GM18951 (cell line): ENCODE data around the gene FGD5.

Experiments
- POLR2A ChIP-seq: IDR thresholded peaks from 4 replicates; pipeline ENCODE4 v1.6.1; 2011; ENCODE audit warnings: mild to moderate bottlenecking; ENCODE audit not compliant: insufficient read length, insufficient read depth; ENCODE audit errors: extremely low read depth
- in situ Hi-C: fragments of 300-500 bp; cut with MboI; formaldehyde crosslinking; loops from one replicate; pipeline ENCODE4 v1.12.0; 2022; ENCODE audit warnings: low sequenced_read_pairs, mixed read lengths, inconsistent platforms; ENCODE audit not compliant: unreplicated experiment

The FGD5 gene

DNA sequence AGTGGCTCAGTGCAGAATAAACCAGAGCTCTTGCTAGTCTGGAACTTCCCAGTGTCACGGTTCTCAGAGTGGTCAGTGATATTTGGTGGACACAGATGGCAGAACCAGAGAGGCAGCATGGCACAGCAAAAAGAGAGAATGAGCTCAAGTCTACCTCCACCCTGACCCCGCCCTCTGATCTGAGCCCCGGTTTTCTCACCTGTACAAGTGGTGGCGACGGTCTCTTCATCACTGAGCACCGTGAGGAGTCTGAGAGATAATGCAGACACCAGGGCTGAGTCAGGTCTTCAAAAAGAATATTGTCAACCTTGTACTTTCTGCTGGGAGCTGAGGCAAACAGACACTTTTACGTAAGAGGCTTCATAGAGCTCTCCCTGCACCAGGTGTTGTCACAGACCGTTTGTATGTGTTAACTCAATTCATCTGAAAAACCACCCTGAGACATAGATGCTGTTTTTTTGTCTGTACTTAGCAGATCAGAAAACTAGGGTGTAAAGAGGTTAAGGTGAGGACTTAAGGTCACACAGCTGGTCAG is 13.2 kb downstream of the FGD5 start:
- in situ Hi-C loops = no loop called here

DNA sequence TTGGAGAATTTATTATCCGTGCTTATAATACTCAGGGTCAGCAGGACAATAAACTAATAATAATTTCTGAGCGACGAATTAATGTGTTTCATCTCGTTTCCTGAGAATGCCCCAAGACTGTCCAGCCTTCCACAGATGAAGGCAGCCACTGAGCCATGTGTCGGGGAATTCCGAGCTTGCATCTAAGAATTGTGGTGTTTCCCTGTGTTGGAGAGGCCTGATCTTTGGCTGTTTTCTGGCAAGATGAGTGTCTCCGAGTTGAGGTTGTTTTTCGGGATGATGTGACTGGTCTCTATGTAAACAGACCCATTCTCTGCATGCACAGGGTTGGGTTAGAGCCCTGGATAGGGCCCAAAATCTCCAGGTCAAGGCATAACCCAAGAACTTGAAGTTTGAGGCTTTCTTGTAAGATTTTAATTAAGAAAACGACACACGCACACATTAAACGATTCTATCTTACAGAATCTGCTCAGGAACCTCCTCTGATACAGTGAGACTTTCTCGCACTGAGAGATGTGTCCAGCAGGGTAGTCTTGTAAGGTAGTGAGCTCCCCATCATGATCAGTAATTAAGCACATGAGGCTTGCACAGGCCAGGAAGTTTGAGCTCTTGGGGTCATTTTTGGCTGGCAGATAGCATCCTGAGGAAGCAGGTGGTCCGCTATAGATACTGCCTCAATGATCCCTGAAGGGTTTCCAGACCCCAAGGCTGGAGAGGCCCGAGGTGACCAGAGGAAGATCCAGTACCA is 14.4 kb downstream of the FGD5 start:
- in situ Hi-C loops = no loop called here
- no peak for TF ChIP-seq POLR2A

More for the DNA sequence above, 13.2 kb downstream of the FGD5 start:
- TF ChIP-seq POLR2A = no peak

DNA sequence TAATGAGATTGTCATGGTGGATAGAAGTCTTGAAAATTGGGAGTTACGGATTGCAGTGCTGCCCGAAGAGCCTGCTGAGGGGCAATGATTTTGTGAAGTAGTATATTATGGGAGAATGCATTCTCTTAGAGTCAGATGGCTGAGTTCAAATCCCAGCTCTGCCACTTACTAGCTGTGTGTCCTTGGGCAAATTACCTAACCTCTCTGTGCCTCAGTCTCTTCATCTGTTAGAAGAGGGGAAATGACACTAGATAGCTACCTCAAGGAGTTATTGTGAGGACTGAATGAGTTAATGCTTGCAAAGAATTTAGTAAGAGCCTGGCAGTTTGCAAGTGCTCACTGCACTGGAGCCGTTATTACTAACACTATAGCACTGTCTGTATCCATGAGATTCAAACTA is 15.4 kb downstream of the FGD5 start:
- no peak for TF ChIP-seq POLR2A
- in situ Hi-C loops = no loop called here

DNA sequence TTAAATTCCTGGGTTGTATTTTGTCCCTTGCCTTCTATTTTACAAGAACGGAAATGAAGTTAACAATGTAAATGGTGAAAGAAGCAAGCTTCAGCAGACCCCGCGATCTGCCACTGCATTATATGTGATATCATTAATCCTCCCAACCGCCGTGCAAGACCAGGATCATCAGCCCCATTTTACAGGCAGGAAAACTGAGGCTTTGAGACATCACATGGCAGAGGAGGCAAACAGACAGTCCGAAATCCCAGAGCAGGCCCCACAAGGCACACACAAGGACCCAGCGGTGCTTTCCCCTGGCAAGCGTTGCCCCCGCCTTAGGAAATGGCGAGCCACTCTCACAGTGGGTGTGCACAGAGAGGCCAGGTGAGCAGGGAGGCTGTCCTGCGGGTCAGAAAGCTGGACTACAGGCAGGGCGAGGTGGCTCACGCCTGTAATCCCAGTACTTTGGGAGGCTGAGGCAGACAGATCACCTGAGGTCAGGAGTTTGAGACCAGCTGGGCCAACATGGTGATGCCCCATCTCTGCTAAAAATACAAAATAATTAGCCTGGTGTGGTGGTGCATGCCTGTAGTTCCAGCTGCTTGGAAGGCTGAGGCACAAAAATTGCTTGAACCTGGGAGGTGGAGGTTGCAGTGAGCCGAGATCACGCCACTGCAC is 16.2 kb downstream of the FGD5 start:
- no peak for TF ChIP-seq POLR2A
- in situ Hi-C loops = no loop called here

DNA sequence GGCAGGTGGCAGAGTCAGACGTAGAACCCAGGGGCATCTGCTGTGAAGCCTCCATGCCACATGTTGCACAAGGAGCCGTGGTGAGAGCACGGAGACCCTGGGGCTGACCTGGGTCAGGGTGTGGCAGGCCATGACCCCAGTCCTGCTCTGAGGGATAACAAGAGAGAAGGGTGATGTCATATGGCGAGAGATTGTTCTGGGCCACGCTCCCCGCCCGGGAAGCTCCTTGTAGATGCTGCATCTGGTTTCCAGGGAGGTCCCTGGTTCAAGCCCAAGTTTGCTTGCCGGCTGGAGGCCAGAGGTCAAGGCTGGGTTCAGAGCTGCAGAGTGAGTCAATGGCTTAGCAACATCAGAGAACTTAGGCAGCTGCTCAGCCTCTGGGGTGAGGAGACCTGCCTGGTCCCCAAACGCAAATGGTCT is 17.3 kb downstream of the FGD5 start:
- in situ Hi-C loops = no loop called here

DNA sequence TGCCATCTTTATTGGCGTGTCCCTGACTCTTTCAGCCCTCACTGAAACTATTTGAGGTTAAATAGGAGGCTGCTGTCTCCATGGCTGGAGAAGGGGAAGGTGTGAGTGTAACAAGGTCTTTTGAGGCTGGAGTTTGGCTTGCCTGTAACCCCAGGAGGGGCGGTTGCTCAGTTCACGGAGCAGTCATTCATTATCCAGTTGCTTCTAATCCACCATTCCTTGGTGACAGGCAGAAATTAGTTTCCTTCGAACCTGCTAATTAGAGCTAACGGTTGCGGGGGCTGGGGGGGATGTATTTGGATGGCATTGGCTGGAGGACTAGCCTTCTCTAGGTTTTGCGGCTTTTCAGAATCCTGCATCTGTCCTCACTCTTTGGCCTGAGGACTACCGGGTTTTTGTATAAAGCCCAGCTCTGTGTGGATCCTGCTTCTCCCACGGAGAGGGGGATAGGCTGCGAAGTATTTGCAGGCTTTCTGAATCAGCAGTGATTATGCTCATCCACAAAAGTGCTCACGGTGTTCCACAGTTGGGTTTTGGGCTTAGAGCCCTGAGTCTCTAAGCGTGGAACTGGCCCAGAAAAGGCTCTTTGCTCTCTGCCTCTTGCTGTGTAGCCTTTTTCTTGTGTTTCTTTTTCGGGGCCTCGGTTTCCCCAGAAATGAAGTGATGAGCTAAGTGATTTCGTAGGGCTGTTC is 18.6 kb downstream of the FGD5 start:
- in situ Hi-C loops = no loop called here
- no peak for TF ChIP-seq POLR2A

More for the DNA sequence above, 17.3 kb downstream of the FGD5 start:
- TF ChIP-seq POLR2A = no peak

DNA sequence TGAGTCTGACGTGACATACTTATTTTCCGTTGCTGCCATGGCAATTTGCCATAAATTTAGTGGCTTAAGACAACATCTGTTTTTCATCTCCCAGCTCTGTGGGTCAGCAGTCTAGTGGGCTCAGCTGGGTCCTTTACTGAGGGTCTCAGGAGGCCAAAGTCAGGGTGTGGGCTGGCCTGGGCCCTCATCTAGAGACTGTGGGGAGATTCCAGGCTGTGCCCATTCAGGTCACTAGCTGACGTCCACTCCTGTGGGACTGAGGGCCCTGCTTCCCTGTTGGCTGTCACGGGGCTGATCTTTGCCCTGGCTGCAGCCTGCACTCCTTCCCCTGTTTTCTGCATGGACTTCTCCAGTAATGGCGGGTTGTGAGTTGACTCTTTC is 19.1 kb downstream of the FGD5 start:
- no peak for TF ChIP-seq POLR2A
- in situ Hi-C loops = no loop called here

DNA sequence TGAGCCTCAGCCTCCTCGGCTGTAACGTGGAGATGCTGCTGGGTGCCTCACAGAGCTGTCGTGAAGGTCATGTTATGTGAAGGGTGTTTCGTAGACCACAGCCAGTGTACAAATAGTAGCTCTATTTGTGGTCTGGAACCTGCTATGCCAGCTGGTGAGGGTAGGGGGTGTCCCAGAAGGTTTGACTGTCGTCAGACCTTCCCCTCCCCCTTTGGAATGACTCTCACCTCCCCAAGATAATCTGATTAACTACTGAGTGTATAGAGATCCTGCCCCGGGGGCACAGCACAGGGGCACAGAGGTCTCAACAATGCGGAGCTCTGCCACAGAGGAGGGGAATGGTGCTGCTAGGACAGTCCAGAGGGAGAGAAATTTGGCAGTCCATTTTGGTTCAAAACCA is 20.5 kb downstream of the FGD5 start:
- in situ Hi-C loops = no loop called here
- no peak for TF ChIP-seq POLR2A

DNA sequence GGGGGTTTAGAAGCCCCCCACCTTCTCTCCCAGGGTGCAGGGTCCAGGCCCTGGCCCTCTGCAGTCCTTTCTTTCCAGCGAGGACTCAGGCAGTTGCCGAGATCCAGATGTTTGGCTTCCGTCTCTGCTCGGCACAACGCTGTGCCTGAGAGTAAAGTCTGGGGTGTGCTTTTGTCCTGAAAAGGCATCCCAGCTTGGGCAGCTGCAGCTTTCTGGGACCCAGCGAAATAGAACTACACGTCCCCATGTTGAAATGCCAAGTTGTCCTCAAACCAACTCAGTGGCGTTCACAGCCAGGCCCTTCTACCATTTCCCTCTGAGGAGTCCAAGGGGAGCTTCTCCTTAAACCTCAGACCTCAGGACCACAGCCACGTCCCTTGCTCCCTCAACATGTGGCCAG is 23.1 kb downstream of the FGD5 start:
- in situ Hi-C loops = no loop called here
- TF ChIP-seq POLR2A = no peak

DNA sequence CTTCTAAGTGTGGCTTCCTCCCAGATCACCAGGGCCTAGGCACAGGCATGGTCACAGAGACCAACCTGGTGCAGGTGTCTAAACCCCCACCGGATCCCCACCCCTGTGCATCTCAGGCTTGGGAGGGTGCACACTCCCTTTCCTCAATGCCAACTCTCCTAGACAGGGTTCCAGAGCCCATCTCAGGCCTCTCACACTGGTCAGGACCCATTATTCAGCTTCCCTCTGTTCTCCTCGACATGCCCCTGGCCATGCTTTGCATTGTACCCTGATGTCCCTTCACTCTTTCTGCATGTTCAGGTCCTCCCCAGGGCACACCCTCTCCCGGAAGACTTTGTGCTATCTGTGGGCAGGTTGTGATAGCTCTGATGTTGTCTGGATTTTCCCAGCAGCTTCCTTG is 23.5 kb downstream of the FGD5 start:
- no peak for TF ChIP-seq POLR2A
- in situ Hi-C loops = no loop called here

DNA sequence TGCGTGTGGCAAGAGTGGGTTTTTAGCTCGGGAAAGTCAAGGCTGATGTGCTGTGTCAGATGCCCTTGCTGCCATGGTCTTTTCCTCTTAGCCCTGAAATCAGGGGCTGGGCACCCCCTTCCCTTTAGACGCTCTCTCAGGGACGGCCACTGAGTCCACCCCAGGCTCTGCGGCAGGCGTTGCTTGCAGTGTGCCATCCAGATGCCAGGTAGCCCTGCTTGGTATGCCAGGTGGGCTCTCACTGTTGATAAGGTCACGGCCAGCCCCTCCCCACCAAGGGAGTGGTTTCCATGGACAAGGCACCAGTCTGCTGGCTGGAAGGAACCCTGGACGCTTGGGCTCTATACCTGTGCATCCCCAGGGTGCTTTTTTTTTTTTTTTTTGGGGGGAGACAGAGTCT is 24.6 kb downstream of the FGD5 start:
- in situ Hi-C loops = no loop called here
- TF ChIP-seq POLR2A = no peak

DNA sequence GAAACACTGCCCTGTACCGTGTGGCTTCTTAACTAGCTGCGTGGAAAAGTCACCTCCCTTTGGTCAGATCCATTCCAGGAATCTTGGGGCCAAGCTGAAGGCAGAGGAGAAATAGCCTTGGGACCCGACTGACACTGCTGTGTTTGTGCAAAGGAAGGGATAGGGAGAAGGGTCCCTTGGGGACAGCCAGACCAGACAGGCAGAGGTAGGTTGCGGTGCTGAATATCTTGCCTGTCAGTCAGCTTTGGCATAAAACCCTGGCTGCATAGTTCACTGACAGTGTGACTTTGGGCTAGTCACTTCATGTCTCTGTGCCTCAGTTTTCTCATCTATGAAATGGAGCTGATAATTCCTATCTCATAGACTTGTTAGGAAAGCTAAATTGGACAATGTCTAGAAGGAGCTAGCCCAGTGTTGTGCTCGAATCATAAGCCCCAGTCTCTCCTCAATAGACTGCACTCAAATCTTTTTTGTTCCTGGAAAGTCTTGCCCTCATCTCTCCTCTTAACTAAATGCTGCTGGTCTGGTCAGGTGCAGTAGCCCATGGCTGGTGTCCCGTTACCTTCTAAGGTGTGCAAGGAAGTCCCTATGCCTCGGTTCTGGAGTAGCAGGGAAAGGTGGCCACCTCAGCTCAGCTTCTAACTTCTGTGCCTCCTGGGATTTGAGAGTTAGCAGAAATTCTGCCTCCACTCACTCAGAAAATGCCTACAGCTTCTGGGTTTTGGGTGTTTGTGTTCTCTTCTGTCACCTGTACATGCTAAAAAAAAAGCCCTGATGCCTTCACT is 25.8 kb downstream of the FGD5 start:
- in situ Hi-C loops = no loop called here
- TF ChIP-seq POLR2A = no peak

DNA sequence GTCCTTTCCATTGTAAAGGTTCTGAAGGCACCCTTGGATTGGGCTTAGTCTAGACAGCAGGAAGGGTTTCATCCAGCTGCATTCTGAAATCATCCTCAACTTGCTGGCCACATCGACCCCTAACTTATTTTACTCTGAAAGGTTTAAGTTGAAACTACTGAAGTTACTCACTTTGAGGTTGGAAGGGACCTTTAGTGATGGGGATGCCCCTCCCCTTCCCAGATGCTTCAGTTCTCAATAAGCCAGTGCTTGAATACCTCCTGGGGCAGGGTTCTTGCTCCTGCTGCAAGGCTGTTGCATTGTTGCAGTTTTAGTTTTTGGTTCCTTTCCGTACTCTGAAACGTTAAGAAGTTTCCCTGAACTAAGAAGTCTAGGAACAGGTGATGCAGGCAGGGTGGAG is 26.4 kb downstream of the FGD5 start:
- TF ChIP-seq POLR2A = no peak
- in situ Hi-C loops = no loop called here
